Stimulated activated CD4-positive, alpha-beta T cell treated with anti-CD3 and anti-CD28 coated beads, Interleukin-15, amount 100 ng/mL, for 1 hour (primary cell): ENCODE measurements around the gene SLC1A3.
"Not testable (repeated sequence)": the region's sequence is repeated elsewhere in the genome, so short reads cannot be mapped to it uniquely, and the experiment has no call there.

Experiments
- DNase-seq, 2 donors: peaks; one replicate each; pipeline ENCODE4 v3.0.0-alpha.2; 2020; ENCODE audit warnings: low read depth in 1 of 2, low spot score in 1 of 2

SLC1A3 gene

GRCh38 chr5:36630201-36631145 lies 24.1 kb downstream of the SLC1A3 start:
- no peak for DNase-seq

DNA sequence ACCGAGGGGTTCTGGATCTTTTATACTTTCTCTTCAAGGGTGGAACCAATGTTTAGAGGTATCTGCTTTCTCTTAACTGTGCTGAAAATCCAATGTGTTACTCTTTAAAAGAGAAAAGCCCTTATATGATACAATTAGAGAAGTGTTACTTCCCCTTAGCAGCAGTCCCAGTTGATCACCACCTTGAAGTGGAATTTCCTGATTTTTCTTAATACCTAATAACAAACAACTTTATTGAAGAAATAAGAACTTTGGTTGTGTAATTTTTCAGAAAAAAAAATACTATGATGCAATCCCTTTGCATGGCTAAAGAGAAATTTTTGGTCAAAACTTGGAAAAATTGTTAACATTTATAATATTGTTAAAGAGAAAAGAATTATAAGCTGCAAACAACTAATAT lies 24.7 kb downstream of the SLC1A3 start:
- no peak for DNase-seq

DNA sequence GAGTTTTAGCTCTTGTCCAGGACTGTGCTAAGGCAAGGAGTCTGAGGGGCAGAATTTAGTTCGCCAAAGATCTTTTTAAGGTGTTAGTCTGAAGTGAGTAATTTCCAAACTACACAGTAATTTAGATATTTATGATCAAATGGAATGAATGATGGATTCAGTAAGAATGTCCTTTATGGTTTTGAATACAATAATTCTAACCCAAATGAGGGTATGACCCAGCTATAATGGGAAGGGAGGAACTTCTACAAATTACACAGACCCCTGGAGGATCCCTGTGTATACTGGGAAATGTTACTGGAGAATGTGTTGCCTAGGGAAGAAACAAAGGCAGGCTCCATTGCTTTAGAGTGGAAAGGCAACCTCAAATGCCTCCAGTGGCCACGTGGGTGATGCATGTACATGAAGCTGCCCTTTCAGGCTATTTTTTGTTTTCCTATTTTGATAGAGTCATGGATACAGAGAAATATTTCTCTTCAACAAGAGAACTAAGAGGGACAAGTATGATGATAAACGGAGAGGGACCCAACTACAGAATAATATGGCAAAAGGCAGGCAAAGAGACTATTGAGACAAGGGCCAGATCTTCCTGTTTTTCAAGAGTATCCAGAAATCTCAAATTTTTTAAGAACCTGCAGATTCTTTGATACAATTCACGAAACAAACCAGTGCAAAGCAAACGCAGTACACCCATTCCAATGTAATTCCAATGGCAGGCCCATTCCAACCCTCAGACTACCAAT lies 25.4 kb downstream of the SLC1A3 start:
- no peak for DNase-seq

DNA sequence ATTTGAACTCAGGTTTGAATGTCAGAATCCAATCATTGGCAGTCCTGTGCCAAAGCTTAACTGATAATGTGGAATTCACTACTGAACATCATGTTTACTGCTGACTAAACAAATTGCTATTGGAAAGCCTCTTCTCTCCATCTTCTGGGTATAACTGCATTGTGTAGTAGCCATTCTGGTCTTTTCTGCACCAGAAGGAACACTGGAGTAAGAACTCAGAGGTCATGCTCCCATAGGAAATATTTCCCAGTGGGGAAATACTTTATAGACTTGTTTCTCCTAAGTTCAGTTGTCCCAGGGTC lies 25.9 kb downstream of the SLC1A3 start:
- no peak for DNase-seq

DNA sequence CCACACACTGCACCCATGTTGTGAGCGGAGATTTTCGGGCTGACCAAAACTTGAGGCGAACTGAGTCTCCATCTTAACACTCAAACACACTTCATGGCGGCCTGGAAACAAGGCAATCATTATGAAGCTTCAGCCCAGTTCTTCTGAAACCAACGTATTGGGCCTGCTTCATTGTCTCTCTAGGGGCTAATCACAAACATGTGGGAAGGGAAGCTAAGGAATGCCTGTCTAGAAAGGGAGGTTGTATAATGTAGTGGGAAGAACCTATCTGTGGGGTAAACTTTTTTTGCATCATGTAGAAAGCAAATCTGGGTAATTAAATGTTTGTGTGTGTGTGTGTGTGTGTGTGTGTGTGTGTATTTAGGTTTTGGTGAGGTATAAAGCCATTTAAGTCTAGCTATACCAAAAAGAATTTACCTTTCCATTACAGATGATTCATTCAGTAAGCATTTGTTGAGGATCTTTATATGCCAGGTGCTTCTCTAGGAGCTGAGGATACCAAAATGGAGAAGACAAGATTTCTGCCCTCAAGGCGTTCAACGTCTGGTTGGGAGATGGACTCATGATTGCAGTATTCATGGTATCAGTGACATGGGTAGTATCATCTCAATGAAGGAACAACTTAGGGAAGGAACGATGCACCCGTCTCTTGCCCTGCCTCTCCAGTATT lies 29.4 kb downstream of the SLC1A3 start:
- DNase-seq: no peak

- DNase-seq: no peak
These were observed 30.7 kb downstream of the SLC1A3 start for GRCh38 chr5:36637101-36637500.

- DNase-seq: no peak
These were observed 31.1 kb downstream of the SLC1A3 start for GRCh38 chr5:36637516-36637915.

GRCh38 chr5:36638056-36638455 lies 31.6 kb downstream of the SLC1A3 start:
- DNase-seq: no peak

- DNase-seq: no peak
These were observed 34.5 kb downstream of the SLC1A3 start for GRCh38 chr5:36640949-36641348.

GRCh38 chr5:36641431-36641830 lies 35.0 kb downstream of the SLC1A3 start:
- DNase-seq: no peak

GRCh38 chr5:36642089-36642488 lies 35.7 kb downstream of the SLC1A3 start:
- no peak for DNase-seq

DNA sequence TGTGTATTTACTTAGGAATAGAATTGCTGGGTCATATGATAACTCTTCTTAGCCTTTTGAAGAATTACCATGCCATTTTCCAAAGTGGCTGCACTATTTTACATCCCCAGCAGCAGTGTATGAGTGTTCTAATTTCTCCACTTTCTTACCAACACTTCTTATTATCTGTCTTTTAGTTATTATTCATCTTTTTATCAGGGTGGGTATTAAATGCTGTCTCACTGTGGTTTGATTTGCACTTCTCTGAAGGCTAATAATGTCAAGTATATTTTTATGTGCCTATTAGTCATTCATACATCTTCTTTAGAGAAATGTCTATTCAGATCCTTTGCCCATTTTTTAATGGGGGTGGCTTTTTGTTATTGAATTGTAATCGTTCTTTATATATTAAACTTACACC lies 36.8 kb downstream of the SLC1A3 start:
- DNase-seq: no peak

- DNase-seq: not testable (repeated sequence)
These were observed 37.4 kb downstream of the SLC1A3 start for GRCh38 chr5:36643841-36644240.

DNA sequence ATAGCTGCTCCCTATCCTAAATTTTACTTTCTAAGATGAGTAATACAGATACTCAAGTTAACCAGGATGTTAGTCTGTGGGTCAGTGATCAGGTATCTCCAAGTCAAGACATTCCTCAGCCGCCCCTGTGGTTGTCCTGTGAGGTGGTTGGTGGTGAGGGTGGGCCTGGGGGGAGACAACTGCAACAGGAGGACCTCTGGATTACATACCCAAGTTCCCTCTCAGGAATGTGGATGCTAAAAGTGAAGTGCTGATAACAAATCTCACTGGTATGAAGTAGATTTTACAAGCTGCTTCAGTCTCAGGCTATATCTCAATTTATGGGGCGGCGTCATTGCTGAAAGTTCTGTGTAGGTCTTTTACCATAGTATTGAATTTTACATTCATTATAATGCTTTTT lies 38.3 kb downstream of the SLC1A3 start:
- no peak for DNase-seq

- DNase-seq: no peak
These were observed 39.7 kb downstream of the SLC1A3 start for GRCh38 chr5:36646100-36646499.

GRCh38 chr5:36646507-36647023 lies 40.2 kb downstream of the SLC1A3 start:
- no peak for DNase-seq

DNA sequence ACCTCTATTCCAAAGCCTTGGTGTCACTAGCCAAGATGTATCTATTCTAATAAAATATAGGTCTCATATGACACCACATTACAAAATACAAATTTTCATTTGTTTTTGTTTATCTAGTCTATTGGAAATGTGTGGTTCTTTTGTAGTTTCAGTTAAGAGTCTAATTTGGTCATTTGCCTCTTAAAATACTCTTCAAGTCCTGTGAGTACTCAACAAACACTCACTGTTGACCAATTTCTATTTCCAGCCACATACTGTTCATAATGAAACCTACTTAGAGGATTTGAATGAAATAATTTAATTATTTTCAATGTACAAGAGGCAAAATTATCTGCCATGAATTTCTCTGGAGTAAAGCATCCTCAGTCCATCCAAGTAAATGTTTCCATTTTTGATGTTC lies 40.6 kb downstream of the SLC1A3 start:
- DNase-seq: no peak

DNA sequence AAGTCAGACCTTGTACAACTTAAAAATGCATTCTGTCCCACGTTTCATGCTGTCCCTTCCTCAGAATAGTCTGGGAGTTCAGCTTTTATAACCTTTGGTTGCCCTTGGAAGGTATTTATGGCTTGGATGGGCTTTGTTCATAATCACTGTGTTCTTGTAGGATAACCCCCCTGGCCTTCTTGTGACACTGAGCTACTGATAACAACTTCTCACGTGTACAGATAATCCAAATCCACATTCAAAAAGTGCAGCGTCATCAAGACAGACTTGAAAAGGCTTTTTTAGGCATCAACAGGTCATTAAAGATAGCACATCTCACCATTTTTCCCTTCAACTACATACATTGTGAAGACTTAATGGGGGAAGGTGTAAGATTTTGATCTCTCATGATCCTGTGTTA lies 42.0 kb downstream of the SLC1A3 start:
- no peak for DNase-seq

GRCh38 chr5:36651761-36652685 lies 45.6 kb downstream of the SLC1A3 start:
- DNase-seq: no peak

DNA sequence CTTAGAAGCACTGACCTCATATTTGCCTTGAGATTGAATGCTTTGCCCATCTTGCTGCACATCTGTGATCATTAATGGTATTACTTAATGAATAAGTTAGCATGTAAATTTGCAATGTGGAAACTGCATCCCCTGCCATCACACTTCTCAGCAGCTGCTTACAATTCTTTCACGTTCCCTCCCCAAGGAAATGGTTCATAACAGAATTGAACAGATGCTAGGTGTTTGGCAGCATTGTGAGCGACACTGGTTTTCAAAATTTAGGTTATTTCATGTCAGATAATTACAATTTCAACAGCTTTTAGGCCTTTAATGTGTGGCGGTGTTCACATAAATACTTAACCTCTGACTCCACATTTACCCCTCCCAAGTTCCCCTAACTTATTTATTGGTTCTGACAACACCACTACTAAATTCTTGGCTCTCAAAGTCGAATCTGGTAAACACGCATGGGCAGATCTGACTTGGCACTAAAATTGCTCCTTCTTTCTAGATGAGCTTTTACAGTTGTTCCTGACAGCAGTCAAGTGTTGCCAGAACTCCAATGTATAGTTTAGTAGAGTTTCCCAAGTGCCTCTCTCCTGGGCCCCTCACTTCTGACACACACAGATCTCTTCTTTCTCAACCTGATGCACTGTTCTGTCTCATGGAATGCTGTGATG lies 46.8 kb downstream of the SLC1A3 start:
- no peak for DNase-seq
